ENCODE data around the gene TSKS. TPM values are rescaled to one million over a fixed set of nuclear protein-coding genes. Genes with fewer than 3 reads are reported as not detected.
A peak's percentile ranks its signal among the peaks of the same experiment; 100 is the strongest.

Gene TSKS
- total RNA-seq, 4 donors from 2014 or later: 0.36 to 14.2 (median 0.44) TPM

GRCh38 chr19:49793561-49793840 lies 30.4 kb upstream of the TSKS start:
- DNase-seq (ENCODE audit: low spot score): no peak
- ATAC-seq (ENCODE audit: low FRiP score): no peak
- TF ChIP-seq CTCF (IDR thresholded peaks at IDR 0.05): no peak

- DNase-seq (ENCODE audit: low spot score) (no peak), ATAC-seq (ENCODE audit: low FRiP score) (no peak)
- no peak for TF ChIP-seq CTCF (IDR thresholded peaks at IDR 0.05)
Observed at GRCh38 chr19:49792829-49793560, 29.9 kb upstream of the TSKS start.

- ATAC-seq (ENCODE audit: low FRiP score): no peak
- no peak for TF ChIP-seq CTCF (IDR thresholded peaks at IDR 0.05)
- DNase-seq (ENCODE audit: low spot score): no peak
Observed at GRCh38 chr19:49791776-49792445, 28.8 kb upstream of the TSKS start.

GRCh38 chr19:49790866-49791265 lies 27.8 kb upstream of the TSKS start:
- TF ChIP-seq CTCF (IDR thresholded peaks at IDR 0.05): no peak
- DNase-seq (ENCODE audit: low spot score) (no peak), ATAC-seq (ENCODE audit: low FRiP score) (peak; percentile 64)

GRCh38 chr19:49788857-49789256 lies 25.8 kb upstream of the TSKS start:
- no peak for TF ChIP-seq CTCF (IDR thresholded peaks at IDR 0.05)
- ATAC-seq (ENCODE audit: low FRiP score): no peak
- no peak for DNase-seq (ENCODE audit: low spot score)

- no peak for TF ChIP-seq CTCF (IDR thresholded peaks at IDR 0.05)
- ATAC-seq (ENCODE audit: low FRiP score): no peak
- DNase-seq (ENCODE audit: low spot score): no peak
Observed at GRCh38 chr19:49787746-49788145, 24.6 kb upstream of the TSKS start.

GRCh38 chr19:49786376-49786820 lies 23.3 kb upstream of the TSKS start:
- no peak for DNase-seq (ENCODE audit: low spot score)
- no peak for TF ChIP-seq CTCF (IDR thresholded peaks at IDR 0.05)
- peak; percentile 36 for ATAC-seq (ENCODE audit: low FRiP score)

Measured in omental fat pad (tissue), 4 donors.